HG03066 (cell line): ENCODE data around the gene STX8.

ENCODE experiments used
- ATAC-seq: cut with Tn5 transposase; IDR thresholded peaks from one replicate; pipeline ENCODE4 v1.9.1; 2021; ENCODE audit warnings: low read depth; ENCODE audit not compliant: unreplicated experiment

The STX8 gene

DNA sequence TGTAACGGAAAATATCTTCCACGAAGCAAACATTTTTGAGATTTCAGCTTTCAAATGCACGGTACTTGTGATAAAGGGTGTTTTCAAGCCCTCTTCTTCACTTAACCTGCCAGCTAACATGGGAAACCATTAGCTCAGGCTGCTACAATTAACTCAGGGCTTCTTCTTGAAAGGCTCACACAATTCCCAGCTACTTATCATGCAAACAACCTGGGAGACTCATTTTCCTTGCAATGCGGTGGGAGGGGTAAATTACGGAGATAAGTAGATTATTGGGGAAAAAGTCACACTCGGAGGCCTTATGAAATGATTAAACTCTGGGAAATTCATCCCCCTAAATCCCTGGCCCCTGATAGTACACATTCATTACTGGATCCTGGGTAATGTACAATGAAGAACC, 266.4 kb downstream of the STX8 start:
- ATAC-seq, result no peak

DNA sequence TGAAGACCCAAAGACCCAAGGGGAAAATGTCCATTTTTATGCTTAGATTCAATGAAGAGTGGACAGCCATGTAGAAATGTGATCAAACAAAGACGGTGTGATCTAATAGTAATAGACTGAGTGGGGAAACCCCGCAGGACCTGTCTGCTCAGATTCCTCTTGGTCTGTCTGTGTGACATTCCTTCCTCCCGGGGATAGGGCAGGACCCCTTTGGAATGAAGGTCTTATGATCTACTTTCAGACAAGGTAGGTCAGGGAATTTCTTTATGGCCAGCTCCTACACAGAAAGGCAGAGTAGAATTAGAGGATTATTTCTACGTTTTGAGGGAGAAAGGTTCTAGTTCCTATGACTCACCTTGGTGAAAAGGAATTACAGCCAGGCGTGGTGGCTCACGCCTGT, 267.6 kb downstream of the STX8 start:
- no peak for ATAC-seq

GRCh38 chr17:9307313-9307998, 268.2 kb downstream of the STX8 start:
- no peak for ATAC-seq

GRCh38 chr17:9306086-9306485, 269.5 kb downstream of the STX8 start:
- ATAC-seq, result no peak

DNA sequence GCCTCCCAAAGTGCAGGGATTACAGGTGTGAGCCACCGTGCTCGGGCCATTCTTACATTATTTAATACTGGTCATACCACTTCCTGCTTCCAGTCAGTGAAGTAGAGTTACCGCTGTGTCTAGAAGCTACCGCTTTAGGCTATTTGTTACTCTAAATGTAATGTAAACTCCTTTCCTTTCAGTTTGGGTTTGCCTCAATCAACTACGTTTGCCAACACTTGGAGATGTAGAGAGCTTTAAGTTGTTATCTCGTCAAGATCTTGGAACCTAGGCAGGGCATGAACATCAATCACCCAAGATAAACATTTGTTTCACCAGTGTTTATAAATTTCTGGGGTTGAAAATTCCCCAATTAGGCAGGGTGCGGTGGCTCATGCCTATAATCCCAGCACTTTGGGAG, 275.9 kb downstream of the STX8 start:
- ATAC-seq, result no peak

GRCh38 chr17:9298776-9299295, 276.8 kb downstream of the STX8 start:
- ATAC-seq, result no peak

DNA sequence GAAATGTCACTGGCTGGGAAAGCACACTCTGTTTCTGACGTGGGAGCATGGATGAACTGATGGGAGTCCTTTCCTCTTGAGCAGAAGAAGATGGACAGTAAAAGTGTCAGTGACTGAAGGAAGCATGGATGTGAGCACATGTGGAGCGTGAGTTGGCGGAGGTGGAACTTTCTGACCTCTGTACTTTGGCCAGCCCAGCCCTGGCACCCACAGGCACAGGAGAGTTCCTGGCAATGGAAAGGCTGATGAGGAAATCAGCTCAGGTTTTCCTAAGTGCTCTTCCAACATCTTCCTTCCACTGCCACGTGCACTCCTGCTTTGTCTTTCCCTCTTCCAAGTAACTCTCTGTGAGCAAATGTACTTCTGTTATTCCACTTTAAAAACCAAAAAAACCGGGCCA, 277.5 kb downstream of the STX8 start:
- ATAC-seq, result no peak

- ATAC-seq, result no peak
Measured at GRCh38 chr17:9294661-9295210, 280.9 kb downstream of the STX8 start.

DNA sequence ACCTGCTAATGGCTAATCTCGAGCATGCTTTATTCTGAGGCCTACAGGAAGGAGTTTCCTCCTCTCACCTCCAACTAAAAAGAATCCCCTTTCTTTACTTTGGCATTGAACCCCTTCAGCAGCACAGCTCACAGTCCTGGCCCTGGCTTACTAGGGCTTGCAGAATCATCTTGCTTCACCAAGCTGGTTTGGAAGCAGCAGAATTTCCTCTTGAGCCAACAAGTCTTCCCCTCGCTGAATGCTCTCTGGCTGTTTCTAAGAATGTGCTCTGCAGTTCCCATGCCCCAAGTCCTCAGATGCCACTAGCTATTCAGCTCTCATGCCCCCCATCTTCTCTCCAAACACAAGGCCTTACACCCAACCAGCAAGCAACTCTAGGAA, 283.1 kb downstream of the STX8 start:
- no peak for ATAC-seq

DNA sequence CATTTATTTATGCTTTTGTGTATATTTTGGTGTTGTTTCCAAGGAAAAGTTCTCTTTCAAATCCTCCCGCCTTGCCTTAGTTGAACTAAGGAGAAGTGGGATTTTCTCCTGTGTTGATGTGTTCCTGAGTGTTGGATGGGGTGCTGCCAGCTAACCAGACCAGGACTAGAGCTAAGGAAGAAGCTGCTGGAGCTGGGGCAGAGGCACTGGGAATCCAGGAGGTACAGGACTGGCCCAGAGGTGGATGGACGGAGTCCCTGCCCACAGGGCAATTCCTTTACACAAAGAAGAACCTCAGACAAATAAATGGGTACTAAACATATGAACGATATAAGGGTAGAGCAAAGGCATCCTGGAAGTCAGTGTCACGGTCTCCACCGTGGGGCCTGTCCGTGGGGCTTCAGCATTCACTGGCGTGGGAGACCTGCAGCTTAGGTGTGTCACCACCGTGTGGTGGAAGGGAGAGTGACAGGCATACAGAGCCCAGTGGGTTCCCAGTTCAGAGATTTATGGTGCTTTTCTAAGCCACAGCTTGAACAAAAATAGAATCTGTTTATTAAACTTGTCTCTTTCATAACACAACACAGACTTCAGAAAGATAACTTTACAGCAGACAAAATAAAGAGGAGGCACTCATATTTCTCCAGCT, 283.6 kb downstream of the STX8 start:
- ATAC-seq, result no peak

- no peak for ATAC-seq
Measured at GRCh38 chr17:9290226-9290613, 285.4 kb downstream of the STX8 start.

DNA sequence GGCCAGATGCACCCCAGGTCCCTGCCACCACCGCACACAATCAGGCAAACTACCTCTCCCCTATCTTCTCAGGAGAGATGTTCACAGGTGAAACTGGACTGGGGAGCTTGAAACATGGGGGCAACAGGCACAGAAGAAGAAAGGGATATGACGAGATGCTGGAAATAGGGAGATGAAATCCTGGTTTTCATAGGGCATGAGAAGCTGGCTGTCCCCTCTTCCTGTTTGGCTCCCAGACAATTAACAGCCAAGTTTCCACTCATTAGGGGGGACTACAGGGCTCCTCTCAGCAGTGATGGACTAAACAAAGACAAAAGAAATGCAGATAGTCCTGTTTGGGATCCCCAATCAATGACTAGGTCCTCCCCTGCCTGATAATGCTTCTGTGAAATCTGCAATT, 288.3 kb downstream of the STX8 start:
- no peak for ATAC-seq

- ATAC-seq, result no peak
Measured at GRCh38 chr17:9286434-9286833, 289.2 kb downstream of the STX8 start.

- no peak for ATAC-seq
Measured at GRCh38 chr17:9285602-9286427, 289.8 kb downstream of the STX8 start.

GRCh38 chr17:9284884-9285283, 290.7 kb downstream of the STX8 start:
- ATAC-seq, result no peak

GRCh38 chr17:9283909-9284308, 291.7 kb downstream of the STX8 start:
- ATAC-seq, result no peak

- no peak for ATAC-seq
Measured at GRCh38 chr17:9279893-9280292, 295.7 kb downstream of the STX8 start.

DNA sequence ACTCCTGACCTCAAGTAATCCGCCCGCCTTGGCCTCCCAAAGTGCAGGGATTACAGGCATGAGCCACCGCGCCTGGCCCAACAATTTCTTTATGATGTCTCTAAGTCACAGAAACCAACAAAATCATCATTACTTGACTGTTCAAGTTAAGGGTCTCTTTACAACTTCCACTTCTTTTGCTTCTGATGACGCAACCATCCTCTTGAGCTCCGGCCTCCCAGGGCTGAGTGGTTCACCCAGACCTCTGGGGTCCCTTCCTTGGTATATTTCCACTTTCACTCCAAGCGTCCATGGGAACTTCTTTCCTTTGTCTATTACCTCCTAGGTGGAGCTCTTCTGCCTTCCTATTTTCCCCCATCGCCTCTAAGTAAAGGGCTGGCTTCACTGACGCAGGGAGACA, 300.6 kb downstream of the STX8 start:
- no peak for ATAC-seq

GRCh38 chr17:9273428-9274391, 301.9 kb downstream of the STX8 start:
- ATAC-seq, result no peak
